Smooth muscle cell (in vitro differentiated cells): ENCODE measurements around the gene PRRG1. TPM values are rescaled to one million over a fixed set of nuclear protein-coding genes. Genes with fewer than 3 reads are reported as not detected.
"Not testable (repeated sequence)": the region's sequence is repeated elsewhere in the genome, so short reads cannot be mapped to it uniquely, and the experiment has no call there.

ENCODE experiments used
- DNase-seq: peaks from one replicate; lab custom pipeline; 2025; ENCODE audit not compliant: unreplicated experiment; lab: John Stamatoyannopoulos, UW
- H2AFZ ChIP-seq: fragments of 200-600 bp; sonication (generic); 2 replicates; pipeline ENCODE4 v1.6.0; 2016; ENCODE audit warnings: antibody characterized with exemption, low read depth, mild to moderate bottlenecking
- H3F3A ChIP-seq: fragments of 200-600 bp; sonication (generic); 2 replicates; pipeline ENCODE4 v1.6.0; 2017; ENCODE audit warnings: antibody characterized with exemption, low read depth
- H3K27ac ChIP-seq: fragments of 200-600 bp; sonication (generic); 2 replicates; pipeline ENCODE4 v1.5.1; 2016; ENCODE audit warnings: low read depth, mild to moderate bottlenecking
- H3K27me3 ChIP-seq: fragments of 200-600 bp; sonication (generic); 2 replicates; pipeline ENCODE4 v1.6.1; 2016; ENCODE audit warnings: low read depth, mild to moderate bottlenecking
- H3K36me3 ChIP-seq: fragments of 200-600 bp; sonication (generic); 2 replicates; pipeline ENCODE4 v1.5.1; 2016; ENCODE audit warnings: low read depth
- H3K4me1 ChIP-seq: fragments of 200-600 bp; sonication (generic); 2 replicates; pipeline ENCODE4 v1.5.1; 2016; ENCODE audit warnings: low read depth
- H3K4me2 ChIP-seq: fragments of 200-600 bp; sonication (generic); 2 replicates; pipeline ENCODE4 v1.6.0; 2016; ENCODE audit warnings: mild to moderate bottlenecking
- H3K4me3 ChIP-seq: fragments of 200-600 bp; sonication (generic); 2 replicates; pipeline ENCODE4 v1.5.1; 2016; ENCODE audit warnings: mild to moderate bottlenecking
- H3K79me2 ChIP-seq: fragments of 200-600 bp; sonication (generic); 2 replicates; pipeline ENCODE4 v1.6.0; 2016; ENCODE audit warnings: low read depth, mild to moderate bottlenecking
- H3K9ac ChIP-seq: fragments of 200-600 bp; sonication (generic); 2 replicates; pipeline ENCODE4 v1.6.0; 2016; ENCODE audit warnings: low read depth
- H3K9me3 ChIP-seq: fragments of 200-600 bp; sonication (generic); replicated peaks from 2 replicates; pipeline ENCODE4 v1.5.1; 2016; ENCODE audit warnings: low read depth
- H4K20me1 ChIP-seq: fragments of 200-600 bp; sonication (generic); 2 replicates; pipeline ENCODE4 v1.6.0; 2016; ENCODE audit warnings: low read depth
- WGBS: methylation state at CpG from one replicate; pipeline ENCODE4 v1.1.7; 2016; ENCODE audit warnings: low lambda C conversion rate; 5-methylcytosine and 5-hydroxymethylcytosine counted together
- polyA plus RNA-seq: library from polyadenylated mRNA; unstranded; fragments of >200 nt; fragmentation: Nextera tagmentation; extraction: Ambion mirVana; gene quantifications from 2 replicates; pipeline ENCODE4 v1.2.1, GENCODE V29; 2016
- total RNA-seq: library from RNA; depleted of rRNA; stranded (reverse); fragments of >200 nt; gene quantifications from 2 replicates; pipeline ENCODE4 v1.2.3, GENCODE V29; 2014
- TF ChIP-seq, protein P1 (sequence below): fragments of 200-600 bp; sonication (generic); IDR thresholded peaks from 2 replicates; pipeline ENCODE4 v1.5.1; 2017; ENCODE audit warnings: borderline replicate concordance, mild to moderate bottlenecking, antibody characterized with exemption; ENCODE audit not compliant: insufficient read depth, poor library complexity, severe bottlenecking

PRRG1 gene
- total and polyA plus RNA-seq, 2 experiments from 2014 or later = 14.4 to 33.3 TPM

- no peaks in the 10 kb centered on the region for H3K4me1 ChIP-seq
- no peak overlapping the region for H3K27ac ChIP-seq
- no peaks in the 10 kb centered on the region for H3K27me3 ChIP-seq
- TF ChIP-seq, protein P1, sequence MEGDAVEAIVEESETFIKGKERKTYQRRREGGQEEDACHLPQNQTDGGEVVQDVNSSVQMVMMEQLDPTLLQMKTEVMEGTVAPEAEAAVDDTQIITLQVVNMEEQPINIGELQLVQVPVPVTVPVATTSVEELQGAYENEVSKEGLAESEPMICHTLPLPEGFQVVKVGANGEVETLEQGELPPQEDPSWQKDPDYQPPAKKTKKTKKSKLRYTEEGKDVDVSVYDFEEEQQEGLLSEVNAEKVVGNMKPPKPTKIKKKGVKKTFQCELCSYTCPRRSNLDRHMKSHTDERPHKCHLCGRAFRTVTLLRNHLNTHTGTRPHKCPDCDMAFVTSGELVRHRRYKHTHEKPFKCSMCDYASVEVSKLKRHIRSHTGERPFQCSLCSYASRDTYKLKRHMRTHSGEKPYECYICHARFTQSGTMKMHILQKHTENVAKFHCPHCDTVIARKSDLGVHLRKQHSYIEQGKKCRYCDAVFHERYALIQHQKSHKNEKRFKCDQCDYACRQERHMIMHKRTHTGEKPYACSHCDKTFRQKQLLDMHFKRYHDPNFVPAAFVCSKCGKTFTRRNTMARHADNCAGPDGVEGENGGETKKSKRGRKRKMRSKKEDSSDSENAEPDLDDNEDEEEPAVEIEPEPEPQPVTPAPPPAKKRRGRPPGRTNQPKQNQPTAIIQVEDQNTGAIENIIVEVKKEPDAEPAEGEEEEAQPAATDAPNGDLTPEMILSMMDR = no peak
- no peak overlapping the region for H3K9ac ChIP-seq
- peaks cover 10% of the 10 kb centered on the region for H3K79me2 ChIP-seq
- H3K4me3 ChIP-seq = no peak overlapping the region
- no peak for DNase-seq
- H2AFZ ChIP-seq = no peak overlapping the region
- H3K4me2 ChIP-seq = no peak overlapping the region
- no peaks in the 10 kb centered on the region for H3F3A ChIP-seq
- no peaks in the 10 kb centered on the region for H3K9me3 ChIP-seq
- 96% methylated on average over 3 of the region's 3 CpGs for WGBS
- peaks cover 12% of the 10 kb centered on the region for H4K20me1 ChIP-seq
- H3K36me3 ChIP-seq = no peaks in the 10 kb centered on the region
Observed at GRCh38 chrX:37420756-37421155, 71.6 kb downstream of the PRRG1 start.

GRCh38 chrX:37424000-37424429 is 74.9 kb downstream of the PRRG1 start:
- Histone ChIP-seq H3K27me3 (no peaks in the 10 kb centered on the region), H3K27ac (no peak overlapping the region), H4K20me1 (peaks cover 13% of the 10 kb centered on the region), H2AFZ (no peak overlapping the region), H3K4me1 (no peaks in the 10 kb centered on the region), H3K9me3 (no peaks in the 10 kb centered on the region), H3K4me3 (no peak overlapping the region), H3K4me2 (no peak overlapping the region), H3K9ac (no peak overlapping the region), H3K79me2 (peaks cover 5% of the 10 kb centered on the region), H3F3A (no peaks in the 10 kb centered on the region), H3K36me3 (peaks cover 8% of the 10 kb centered on the region)
- DNase-seq = no peak
- TF ChIP-seq, protein P1 = no peak

DNA sequence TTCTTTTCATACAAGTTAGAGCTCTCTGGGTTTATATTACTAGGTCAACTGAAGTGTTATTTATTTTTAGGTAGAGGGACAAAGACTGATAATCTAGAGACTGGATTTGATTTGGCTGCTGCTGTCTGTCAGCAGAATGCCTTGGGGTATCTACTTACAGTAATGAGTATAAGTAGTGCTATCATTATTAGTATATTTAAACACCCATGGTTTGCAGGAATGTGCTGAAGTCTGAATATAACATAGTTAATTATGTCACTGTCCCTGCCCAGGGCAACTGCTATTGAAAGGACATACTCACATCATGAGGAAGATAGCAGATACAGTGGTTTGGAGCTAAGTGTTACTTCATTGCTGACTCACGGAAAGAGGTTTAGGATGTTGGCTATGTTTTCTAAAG is 76.2 kb downstream of the PRRG1 start:
- TF ChIP-seq, protein P1 = no peak
- Histone ChIP-seq H3K27ac (peak overlapping the region; percentile 44), H3K9ac (no peak overlapping the region), H3K4me1 (no peaks in the 10 kb centered on the region), H3K4me2 (no peak overlapping the region), H4K20me1 (peaks cover 13% of the 10 kb centered on the region), H3K4me3 (no peak overlapping the region), H3K27me3 (no peaks in the 10 kb centered on the region), H3K9me3 (no peaks in the 10 kb centered on the region), H2AFZ (no peak overlapping the region), H3K79me2 (peaks cover 5% of the 10 kb centered on the region), H3K36me3 (peaks cover 8% of the 10 kb centered on the region), H3F3A (no peaks in the 10 kb centered on the region)
- no peak for DNase-seq
- WGBS = 25% methylated on average over 1 of the region's 1 CpG

DNA sequence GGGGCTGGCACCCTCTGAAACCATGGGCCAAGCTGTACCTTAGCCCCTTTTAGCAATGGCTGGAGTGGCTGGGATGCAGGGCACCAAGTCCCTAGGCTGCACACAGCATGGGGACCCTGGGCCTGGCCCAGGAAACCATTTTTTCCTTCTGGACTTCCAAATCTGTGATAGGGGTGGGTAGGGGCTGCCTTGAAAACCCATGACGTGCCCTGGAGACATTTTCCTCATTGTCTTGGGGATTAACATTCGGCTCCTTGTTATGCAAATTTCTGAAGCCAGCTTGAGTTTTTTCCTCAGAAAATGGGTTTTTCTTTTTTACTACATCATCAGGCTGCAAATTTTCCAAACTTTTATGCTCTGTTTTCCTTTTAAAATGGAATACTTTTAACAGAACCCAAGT is 79.8 kb downstream of the PRRG1 start:
- peaks cover 11% of the 10 kb centered on the region for H4K20me1 ChIP-seq
- not testable (repeated sequence) for H3K79me2 ChIP-seq, H3K4me2 ChIP-seq, H3K27me3 ChIP-seq, DNase-seq, H2AFZ ChIP-seq, H3K4me3 ChIP-seq, H3K36me3 ChIP-seq, H3K4me1 ChIP-seq, H3K9me3 ChIP-seq, H3K27ac ChIP-seq, H3K9ac ChIP-seq, H3F3A ChIP-seq
- WGBS = 88% methylated on average over 2 of the region's 2 CpGs
